ENCODE results near the gene ARL8A.

Gene ARL8A

DNA sequence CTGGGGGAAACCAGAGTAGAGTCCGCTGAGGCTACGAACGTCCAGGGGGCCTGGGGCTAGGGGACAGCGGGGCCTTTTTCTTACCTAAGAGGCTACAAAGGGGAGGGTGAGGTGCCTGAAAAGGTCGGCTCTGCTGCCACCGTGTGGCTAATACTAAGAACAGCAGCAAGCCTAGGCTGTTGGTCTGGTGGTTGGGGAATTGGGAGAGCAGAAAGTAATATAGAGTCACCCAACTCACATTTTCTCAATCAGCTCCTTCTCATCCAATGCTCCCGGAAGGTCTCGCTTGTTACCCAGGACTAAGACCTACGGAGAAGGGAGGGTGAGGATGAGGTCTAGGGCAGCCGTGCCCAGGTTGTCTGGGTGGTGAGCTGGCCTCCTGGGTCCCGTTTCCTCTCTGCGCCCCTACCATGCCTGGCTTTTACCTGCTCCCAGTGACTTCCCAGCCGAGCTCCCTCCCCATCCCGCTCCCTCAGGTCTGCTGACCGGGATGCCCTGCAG is 9.3 kb downstream of the ARL8A start:
- peak; percentile 93 for DNase-seq (ENCODE audit: low spot score)

DNA sequence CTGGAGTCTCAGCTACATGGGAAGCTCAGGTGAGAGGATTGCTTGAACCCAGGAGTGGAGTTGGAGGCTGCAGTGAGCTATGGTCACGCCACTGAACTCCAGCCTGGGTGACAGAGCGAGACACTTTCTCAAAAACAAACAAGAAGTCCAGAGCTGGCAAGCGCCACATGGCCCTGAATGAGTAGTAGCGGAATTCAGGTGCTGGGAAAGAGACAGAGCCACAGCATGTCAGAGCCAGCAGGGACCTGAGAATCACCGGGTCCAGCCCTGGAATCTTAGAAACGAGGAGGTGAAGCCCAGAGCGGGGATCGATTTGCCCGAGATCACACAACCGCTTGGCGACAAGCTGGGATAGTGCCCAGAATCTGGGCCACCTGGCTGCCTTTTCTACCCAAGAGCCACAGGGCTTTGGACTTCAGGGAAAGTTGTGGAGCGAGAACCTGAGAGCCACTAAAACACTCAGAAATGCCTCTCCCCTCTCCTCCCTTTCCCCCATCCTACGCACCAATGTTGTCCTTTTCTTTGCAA is 9.8 kb downstream of the ARL8A start:
- no peak for DNase-seq (ENCODE audit: low spot score)

DNA sequence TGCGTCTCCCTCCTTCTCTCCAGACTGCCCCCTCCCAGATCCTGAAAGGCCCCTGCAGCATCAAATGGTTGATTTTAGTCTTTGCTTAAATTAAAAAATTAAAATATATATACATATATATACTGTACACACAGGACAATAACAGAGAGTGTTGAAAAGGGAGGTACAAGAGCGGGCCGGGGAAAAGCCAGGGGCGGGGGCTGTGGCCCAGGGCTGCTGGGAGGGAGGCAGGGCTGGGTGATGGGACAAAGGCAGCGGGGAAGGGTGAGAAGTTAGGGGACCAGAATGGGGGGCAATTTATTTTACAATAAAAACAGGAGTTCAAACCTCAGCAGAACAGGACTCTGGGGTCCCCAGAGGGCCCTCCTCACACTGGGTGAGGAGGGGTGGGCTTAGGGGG is 10.5 kb downstream of the ARL8A start:
- DNase-seq (ENCODE audit: low spot score), result no peak

GRCh38 chr1:202133496-202133895 is 11.0 kb downstream of the ARL8A start:
- no peak for DNase-seq (ENCODE audit: low spot score)

DNA sequence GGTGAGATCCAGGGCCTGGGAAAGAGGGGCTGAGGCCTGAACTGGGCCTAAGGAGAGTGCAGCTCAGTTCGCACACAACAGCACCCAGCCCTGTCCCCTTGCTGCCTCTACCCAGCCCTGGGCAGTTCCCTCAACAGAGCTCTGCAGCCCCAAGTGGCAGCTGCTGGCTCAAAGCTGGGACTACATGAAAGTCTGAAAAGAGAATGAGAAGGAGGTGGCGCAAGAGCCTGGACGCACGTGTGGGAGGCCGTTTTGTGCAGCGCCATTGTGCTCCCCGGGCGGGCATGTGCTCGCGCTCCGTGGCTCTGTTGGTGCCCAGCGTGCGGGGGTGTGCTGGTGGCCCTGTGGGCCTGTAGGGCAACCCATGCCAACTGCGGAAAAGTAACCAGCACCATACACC is 11.5 kb downstream of the ARL8A start:
- DNase-seq (ENCODE audit: low spot score), result no peak

- peak; percentile 42 for DNase-seq (ENCODE audit: low spot score)
Measured at GRCh38 chr1:202131956-202132821, 12.3 kb downstream of the ARL8A start.

DNA sequence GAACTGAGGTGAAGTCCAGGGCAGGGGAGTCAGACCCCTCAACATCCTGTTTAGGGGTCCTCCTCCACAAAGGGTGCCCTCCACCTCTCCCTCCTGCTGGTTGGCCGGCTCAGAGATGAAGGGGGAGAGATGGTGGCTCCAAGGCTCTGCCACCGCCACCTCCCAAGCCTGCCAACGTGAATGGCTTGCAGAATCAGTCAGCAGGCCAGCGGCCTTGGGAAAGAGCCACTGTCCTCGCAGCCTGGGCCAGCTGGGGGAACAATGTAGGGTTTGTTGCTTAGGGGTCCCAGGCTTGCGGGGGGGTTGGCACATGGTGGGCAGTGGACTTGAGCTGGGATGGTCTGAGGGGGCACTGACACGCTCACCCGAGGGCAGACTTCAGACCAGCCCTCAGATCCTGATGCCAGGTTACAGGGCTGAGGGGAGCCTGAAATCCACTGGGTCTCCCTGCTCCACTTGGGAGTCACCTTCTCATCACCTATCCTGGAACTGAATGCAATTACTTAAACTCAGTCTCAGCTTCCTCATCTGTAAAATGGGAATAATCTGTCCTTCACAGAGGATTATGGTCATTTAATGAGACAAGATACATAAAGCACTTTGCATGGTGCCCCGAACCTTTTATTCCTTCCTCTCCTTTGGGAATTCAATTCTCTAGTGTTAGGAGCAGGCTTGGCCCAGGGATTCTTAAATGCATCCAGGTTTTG is 13.6 kb downstream of the ARL8A start:
- no peak for DNase-seq (ENCODE audit: low spot score)

DNA sequence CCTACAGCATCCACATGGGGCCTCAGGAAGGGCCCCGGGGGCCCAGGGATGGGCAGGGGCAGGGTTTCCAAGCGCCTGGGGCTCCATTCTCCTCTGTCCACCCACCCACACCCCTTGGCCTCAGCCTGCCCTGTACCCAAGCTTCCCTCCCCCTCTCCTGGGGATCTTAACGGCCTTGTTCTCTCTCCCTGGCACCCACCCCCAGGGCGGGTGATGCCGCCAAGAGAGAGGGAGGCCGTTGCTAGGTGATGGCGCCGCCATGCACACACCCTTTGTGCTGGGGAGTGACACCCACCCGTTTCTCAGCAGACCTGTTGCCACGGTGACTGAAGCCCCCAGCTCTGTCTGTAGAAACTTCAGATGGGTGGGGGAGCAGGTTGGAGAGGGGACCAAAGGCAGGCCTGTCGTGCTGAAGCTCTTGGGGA is 14.2 kb downstream of the ARL8A start:
- DNase-seq (ENCODE audit: low spot score), result no peak

GRCh38 chr1:202129453-202130296 is 14.9 kb downstream of the ARL8A start:
- DNase-seq (ENCODE audit: low spot score), result no peak

DNA sequence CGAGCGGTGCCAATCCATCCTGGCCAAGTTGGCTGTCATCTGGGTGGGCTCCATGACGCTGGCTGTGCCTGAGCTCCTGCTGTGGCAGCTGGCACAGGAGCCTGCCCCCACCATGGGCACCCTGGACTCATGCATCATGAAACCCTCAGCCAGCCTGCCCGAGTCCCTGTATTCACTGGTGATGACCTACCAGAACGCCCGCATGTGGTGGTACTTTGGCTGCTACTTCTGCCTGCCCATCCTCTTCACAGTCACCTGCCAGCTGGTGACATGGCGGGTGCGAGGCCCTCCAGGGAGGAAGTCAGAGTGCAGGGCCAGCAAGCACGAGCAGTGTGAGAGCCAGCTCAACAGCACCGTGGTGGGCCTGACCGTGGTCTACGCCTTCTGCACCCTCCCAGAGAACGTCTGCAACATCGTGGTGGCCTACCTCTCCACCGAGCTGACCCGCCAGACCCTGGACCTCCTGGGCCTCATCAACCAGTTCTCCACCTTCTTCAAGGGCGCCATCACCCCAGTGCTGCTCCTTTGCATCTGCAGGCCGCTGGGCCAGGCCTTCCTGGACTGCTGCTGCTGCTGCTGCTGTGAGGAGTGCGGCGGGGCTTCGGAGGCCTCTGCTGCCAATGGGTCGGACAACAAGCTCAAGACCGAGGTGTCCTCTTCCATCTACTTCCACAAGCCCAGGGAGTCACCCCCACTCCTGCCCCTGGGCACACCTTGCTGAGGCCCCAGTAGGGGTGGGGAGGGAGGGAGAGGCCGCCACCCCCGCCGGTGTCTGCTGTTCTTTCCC is 16.5 kb downstream of the ARL8A start:
- DNase-seq (ENCODE audit: low spot score), result no peak

DNA sequence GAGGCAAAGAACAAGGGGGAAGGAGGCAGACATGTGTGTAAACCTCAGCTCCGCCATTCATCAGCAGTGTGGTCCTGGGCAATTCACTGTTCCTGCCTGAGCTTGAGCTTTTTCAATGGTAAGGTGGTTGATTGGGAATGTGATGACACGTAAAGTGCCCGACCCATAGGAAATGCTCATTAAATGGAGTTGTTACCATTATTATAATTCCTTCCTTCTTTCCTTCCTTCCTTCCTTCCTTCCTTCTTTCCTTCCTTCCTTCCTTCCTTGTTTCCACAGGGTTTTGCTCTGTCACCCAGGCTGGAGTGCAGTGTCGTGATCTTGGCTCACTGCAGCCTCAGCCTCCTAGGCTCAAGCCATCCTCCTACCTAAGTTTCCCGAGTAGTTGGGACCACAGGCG is 17.5 kb downstream of the ARL8A start:
- no peak for DNase-seq (ENCODE audit: low spot score)

- no peak for DNase-seq (ENCODE audit: low spot score)
Measured at GRCh38 chr1:202126426-202126825, 18.1 kb downstream of the ARL8A start.

- no peak for DNase-seq (ENCODE audit: low spot score)
Measured at GRCh38 chr1:202125611-202126010, 18.9 kb downstream of the ARL8A start.

DNA sequence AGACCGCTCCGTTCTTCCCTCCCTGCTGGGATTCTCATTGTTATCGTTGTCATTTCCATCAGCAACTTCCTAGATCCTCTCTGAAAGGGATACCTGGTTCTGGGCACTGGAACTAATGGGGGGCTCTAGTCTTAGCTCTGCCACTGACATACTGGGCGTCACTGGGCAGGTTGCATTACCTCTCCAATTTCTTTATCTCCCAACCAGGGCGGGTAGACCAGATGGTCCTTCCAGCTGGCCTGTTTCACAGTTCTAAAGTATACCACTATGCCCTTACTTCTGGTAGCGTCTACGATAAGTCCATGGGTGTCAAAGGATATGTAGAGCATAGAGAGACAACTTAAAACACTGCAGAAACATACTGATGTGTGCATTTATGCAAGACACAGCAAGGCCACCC is 20.4 kb downstream of the ARL8A start:
- DNase-seq (ENCODE audit: low spot score), result no peak

- no peak for DNase-seq (ENCODE audit: low spot score)
Measured at GRCh38 chr1:202123336-202123813, 21.2 kb downstream of the ARL8A start.

DNA sequence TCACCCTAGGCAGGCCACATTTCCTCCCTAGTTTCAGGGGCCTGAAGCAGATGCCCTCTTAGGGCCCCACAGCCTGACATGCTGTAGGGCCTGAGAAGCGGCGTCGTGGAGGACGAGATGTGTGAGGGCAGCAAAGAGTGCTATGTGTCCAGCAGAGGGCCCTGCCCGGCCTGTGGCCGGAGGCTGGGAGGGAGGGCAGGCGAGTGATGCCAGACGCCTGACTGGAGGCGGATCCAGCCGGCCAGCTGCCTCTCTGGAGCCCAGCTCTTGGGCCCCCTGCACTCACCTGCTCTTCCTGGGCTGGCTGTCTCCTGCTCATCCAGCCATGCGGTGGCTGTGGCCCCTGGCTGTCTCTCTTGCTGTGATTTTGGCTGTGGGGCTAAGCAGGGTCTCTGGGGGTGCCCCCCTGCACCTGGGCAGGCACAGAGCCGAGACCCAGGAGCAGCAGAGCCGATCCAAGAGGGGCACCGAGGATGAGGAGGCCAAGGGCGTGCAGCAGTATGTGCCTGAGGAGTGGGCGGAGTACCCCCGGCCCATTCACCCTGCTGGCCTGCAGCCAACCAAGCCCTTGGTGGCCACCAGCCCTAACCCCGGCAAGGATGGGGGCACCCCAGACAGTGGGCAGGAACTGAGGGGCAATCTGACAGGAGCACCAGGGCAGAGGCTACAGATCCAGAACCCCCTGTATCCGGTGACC is 21.8 kb downstream of the ARL8A start, which contains the start of gene GPR37L1:
Gene GPR37L1, plus strand, starts transcription at position 279 of the 697 bp plus-strand sequence. Its CDS starts 47 bp downstream, at position 326.
- DNase-seq (ENCODE audit: low spot score), result peak; percentile 92

DNA sequence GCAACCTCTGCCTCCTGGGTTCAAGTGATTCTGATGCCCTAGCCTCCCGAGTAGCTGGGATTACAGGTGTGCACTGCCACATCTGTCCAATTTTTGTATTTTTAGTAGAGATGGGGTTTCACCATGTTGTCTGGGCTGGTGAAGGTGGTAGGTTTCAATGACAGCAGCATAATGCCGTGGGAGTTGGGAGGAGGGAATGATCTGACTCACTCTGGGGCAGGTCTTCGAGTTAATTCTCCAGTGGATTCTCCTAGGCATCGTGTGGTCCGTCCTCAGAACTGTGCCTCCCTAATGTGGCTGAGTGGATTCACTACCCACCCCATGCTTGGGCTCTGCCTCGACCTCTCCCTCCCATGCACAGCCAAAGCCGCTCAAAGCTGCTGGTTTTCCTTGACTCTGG is 23.5 kb downstream of the ARL8A start:
- DNase-seq (ENCODE audit: low spot score), result no peak

DNA sequence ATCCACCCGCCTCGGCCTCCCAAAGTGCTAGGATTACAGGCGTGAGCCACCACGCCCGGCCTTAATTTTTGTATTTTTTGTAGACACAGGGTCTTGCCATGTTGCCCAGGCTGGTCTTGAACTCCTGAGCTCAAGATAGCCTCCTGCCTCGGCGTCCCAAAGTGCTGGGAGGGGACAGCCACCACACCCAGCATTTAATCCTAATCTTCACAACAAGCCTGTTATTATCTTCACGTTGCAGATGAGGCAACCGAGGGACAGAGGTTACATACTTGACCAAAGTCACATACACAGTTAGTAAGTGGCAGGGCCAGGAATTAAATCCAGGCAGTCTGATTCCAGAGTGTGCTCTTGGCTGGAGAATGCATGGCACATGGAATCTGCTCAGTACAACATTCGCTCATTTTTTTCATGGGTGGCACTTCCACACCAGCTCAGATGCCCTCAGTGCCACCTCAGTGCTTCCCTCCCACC is 26.6 kb downstream of the ARL8A start:
- DNase-seq (ENCODE audit: low spot score), result no peak

DNA sequence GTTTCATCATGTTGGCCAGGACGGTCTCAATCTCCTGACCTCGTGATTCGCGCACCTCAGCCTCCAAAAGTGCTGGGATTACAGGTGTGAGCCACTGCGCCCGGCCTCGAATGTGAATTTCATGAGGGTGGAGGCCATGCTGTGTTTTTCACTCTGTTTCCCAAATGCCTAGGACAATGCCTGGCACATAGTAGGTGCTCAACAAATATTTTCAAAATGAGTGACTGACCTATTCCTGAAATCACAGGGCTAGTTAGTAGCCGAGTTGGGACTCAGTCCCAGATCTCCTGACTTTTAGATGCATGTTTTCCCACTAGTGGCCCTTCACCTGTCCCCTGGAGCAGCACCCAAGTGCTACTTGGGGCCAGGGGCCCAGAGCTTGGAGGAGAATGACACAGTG is 28.2 kb downstream of the ARL8A start:
- DNase-seq (ENCODE audit: low spot score), result no peak

DNA sequence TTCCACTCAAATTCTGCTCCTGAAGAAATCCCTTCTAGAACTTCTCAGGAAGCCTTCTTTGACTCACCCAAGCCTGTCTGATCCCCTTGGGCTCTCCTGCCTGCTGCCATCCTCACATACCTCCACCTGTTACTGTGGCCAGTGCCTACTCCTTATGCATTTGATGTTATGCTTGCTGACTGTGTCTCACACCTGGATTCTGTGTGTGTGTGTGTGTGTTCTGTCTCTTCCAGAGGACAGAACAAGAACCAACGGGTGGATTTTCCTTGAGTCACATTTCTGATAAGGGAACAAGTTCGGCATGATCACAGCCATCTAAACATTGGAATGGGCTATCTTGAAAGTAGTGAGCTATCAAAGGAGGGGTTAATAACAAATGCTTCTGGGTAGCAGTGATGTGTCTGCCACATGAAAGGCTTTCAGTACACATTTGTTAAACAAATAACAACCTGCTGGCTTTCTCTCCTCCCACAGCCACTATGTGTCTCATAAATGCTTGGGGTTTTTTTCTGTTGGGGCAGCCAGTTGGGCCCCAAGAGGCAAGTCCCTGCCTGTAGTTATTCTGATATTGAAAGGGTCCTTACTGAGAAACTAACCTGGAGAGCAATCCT is 30.7 kb downstream of the ARL8A start:
- DNase-seq (ENCODE audit: low spot score), result no peak

Measured in iPS-NIHi11 (cell line).